NCI-H1105 (cell line): ENCODE measurements around the gene YY2.
"Not testable (repeated sequence)": the region's sequence is repeated elsewhere in the genome, so short reads cannot be mapped to it uniquely, and the experiment has no call there.

Source experiments
- DNase-seq: peaks from one replicate; lab custom pipeline; 2025; lab: John Stamatoyannopoulos, UW

The YY2 gene

GRCh38 chrX:21855937-21856415 lies at the start of gene YY2:
YY2 (plus strand) TSS chrX:21855987; CDS start chrX:21856485, 498 bp downstream.
- no peak for DNase-seq

- DNase-seq, result no peak
Observed at GRCh38 chrX:21806691-21807090, 49.1 kb upstream of the YY2 start.

DNA sequence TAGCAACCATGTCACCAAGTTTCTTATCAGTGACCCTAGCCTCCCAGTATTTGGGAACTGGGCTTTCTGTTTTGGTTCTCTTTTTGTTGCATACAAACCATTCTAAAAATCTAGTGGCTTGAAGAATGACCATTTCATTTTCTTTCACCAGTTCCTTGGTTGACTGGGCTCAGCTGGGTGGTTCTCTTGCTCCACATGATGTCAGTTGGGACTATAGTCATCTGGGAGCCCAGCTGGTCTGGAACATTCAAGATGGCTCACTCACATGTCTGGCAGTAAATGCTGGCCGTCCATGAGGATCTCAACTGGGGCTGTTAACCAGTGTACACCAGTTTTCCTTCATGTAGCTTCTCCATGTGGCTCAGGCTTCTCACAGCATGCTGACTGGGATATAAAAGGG lies 44.0 kb upstream of the YY2 start:
- no peak for DNase-seq

DNA sequence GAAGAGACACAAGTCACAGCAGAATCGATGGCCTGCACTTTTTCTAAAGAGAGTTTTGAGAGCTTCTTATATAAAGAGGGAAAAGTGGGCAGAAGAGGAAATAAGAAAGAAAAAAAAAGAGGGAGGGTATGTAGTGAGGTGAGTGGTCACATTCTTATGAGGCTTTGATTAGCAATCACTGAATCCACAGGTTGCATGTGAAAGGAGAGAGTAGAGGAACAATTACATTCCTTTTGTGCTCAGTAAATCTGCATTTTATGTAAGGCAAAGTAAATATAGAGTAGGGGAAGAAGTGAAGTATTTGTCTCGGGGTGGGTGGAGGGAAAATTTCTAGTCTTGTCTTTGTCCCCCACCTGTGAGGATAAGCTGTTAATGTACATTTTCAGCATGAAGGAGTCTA lies 43.2 kb upstream of the YY2 start:
- DNase-seq, result no peak

GRCh38 chrX:21813612-21814368 lies 42.0 kb upstream of the YY2 start:
- no peak for DNase-seq

DNA sequence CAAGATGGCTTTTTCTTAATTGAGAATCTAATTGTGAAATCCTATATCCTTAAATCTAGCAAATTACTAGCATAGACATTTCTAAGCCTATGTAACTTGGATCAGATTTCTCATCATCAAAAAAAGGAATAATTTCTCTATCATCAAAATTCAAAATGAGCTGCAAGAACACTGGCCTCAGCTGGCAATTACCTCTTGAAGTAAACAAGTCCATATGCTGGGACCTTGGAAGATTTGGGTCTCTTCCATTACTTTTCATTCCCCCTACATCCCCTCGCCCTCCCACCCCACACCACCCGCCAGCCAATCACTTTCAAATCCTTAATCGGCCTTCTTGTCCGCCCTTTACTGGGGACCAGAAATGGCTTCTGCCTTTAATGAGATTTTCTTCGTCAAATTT lies 39.7 kb upstream of the YY2 start:
- no peak for DNase-seq

DNA sequence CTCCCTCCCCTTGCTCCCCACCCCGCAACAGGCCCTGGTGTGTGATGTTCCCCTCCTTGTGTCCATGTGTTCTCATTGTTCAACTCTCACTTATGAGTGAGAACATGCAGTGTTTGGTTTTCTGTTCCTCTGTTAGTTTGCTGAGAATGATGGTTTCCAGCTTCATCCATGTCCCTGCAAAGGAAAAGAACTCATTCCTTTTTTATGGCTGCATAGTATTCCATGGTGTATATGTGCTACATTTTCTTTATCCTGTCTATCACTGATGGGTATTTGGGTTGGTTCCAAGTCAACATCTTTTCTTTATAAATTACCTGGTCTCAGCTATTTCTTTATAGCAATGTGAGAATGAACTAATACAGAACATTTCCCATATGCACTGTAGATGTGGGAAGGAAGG lies 35.6 kb upstream of the YY2 start:
- not testable (repeated sequence) for DNase-seq

DNA sequence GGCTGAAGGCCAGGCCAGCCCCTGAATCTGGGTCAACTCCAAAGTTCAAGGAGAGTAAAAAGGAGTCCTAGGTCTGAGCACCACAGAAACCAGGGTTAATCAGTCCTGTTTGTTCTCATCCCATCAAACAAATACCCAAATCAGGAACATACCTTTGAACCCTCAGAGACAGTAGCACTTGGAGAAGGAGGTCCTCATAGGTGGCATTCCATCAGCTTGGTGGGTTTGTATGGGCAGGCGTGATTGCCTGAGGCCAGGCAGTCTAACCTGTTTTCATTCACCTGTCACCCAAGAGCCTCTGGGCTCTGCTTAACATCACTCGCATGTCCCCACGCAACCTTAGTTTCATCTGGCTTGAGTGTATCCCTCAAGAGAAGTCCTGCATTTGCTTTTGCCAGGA lies 33.9 kb upstream of the YY2 start:
- no peak for DNase-seq

GRCh38 chrX:21831496-21831895 lies 24.3 kb upstream of the YY2 start:
- no peak for DNase-seq

GRCh38 chrX:21837056-21837455 lies 18.7 kb upstream of the YY2 start:
- no peak for DNase-seq

GRCh38 chrX:21838937-21839333 lies 16.9 kb upstream of the YY2 start:
- no peak for DNase-seq

GRCh38 chrX:21839334-21840192 lies 16.2 kb upstream of the YY2 start, which contains the start of gene MBTPS2:
MBTPS2 (plus strand) TSS chrX:21839617; CDS start chrX:21839735, 118 bp downstream.
- DNase-seq, result peak; percentile 74

GRCh38 chrX:21840193-21840545 lies 15.6 kb upstream of the YY2 start:
- no peak for DNase-seq

- DNase-seq, result no peak
Observed at GRCh38 chrX:21843179-21843578, 12.6 kb upstream of the YY2 start.

GRCh38 chrX:21845096-21845495 lies 10.7 kb upstream of the YY2 start:
- DNase-seq, result no peak

DNA sequence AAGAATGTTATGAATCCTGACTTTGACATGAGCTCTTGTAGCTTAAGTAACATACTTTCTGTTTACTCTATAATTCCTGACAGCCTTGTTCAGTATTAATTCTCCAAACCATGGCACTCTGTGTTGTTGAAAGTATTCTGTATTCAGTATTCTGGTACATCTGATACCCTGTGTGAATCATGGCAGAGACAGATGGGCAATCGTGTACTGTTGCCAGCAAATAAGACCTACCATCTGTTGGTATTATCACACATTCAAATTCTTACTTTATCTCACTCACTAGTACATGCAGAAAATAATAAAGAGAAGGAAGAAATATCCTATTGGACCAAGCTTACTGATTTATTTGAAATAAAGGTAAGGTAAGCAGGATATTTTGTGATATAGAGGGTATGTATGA lies 8.4 kb upstream of the YY2 start:
- no peak for DNase-seq

GRCh38 chrX:21853578-21853977 lies 2.2 kb upstream of the YY2 start:
- DNase-seq, result no peak

GRCh38 chrX:21856504-21856903 lies 717 bp downstream of the YY2 start:
- no peak for DNase-seq

DNA sequence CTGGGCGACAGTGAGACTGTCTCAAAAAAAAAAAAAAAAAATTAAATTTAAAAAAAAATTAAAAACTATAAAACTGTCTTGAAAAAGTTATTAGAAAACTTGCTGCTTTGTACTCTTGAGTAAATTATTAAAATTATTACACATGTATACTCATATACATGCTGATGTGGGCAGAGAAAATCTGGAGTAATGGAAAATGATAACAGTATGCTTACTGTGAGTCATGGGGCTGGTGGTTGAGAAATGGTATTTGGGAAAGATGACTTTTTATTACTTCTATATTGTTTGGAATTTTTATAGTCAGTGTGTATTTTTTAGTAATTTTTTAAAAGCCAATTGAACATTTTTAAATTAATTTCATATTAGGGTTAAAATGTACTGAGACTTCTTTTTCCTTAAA lies 7.5 kb downstream of the YY2 start:
- DNase-seq, result no peak

DNA sequence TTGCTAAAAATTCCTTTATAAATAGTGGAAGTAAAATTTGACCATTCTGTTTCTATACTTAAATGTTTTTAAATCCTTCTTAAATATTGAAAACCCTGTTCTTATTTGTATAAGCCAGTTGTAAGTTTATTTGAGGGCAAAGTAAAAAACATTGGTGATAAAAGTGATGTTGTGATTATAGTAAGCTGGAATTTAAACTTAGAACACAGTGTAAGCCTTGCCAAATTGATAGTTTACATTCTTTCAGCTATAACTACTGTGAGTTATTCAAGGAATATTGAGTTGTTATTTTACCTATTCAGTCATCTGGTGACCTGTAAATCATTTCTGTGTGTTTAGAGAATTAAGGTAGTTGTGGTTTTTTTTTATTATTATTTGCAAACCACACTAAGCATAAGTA lies 9.6 kb downstream of the YY2 start:
- no peak for DNase-seq

GRCh38 chrX:21870494-21870893 lies 14.7 kb downstream of the YY2 start:
- DNase-seq, result no peak

GRCh38 chrX:21873063-21873775 lies 17.4 kb downstream of the YY2 start:
- no peak for DNase-seq

DNA sequence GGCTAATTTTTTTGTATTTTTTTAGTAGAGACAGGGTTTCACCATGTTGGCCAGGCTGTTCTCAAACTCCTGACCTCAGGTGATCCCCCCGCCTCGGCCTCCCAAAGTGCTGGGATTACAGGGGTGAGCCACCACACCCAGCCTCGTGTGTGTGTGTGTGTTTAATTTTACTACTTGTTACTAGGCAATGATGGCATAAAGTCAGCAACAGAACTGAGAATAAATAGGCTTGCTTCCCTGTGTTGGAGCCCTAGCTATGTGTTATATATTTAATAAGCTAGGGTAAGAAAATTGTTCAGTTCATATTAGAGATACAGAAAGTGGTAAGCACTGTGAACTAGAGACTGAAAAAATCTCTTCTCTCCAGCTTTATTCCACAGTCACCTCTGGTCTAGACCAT lies 18.4 kb downstream of the YY2 start:
- not testable (repeated sequence) for DNase-seq
